Bronchial epithelial cell (primary cell): Measurements from ENCODE around the gene ITPKB. TPM values are rescaled to one million over a fixed set of nuclear protein-coding genes. Genes with fewer than 3 reads are reported as not detected.

Experiments
- DNase-seq: peaks from one replicate; pipeline ENCODE4 v3.0.0-alpha.2; 2010; ENCODE audit warnings: low read depth
- FAIRE-seq: peaks from 2 replicates; lab custom pipeline; 2011; peaks lifted over from hg19 to GRCh38; lab: Jason Lieb, UNC
- H3K27me3 ChIP-seq: 2 replicates; pipeline ENCODE4 v1.5.1; 2011; ENCODE audit warnings: low read length; ENCODE audit not compliant: control insufficient read depth, insufficient read depth
- H3K36me3 ChIP-seq: 2 replicates; pipeline ENCODE4 v1.5.1; 2011; ENCODE audit warnings: low read length; ENCODE audit not compliant: control insufficient read depth, insufficient read depth
- H3K4me3 ChIP-seq: 2 replicates; pipeline ENCODE4 v1.5.1; 2011; ENCODE audit warnings: mild to moderate bottlenecking, low read depth, low read length, control low read depth
- total RNA-seq: library from RNA; depleted of rRNA; stranded (reverse); fragments of >200 nt; gene quantifications from 2 replicates; pipeline ENCODE4 v1.2.1, GENCODE V29; 2014
- TF ChIP-seq, protein P1 (sequence below): IDR thresholded peaks from 2 replicates; pipeline ENCODE4 v1.5.1; 2011; ENCODE audit warnings: mild to moderate bottlenecking, moderate library complexity, low read length, control low read depth, inconsistent platforms; ENCODE audit not compliant: insufficient read depth, severe bottlenecking

Gene ITPKB
- total RNA-seq, 1 donor from 2014 or later, result 1.3 TPM

DNA sequence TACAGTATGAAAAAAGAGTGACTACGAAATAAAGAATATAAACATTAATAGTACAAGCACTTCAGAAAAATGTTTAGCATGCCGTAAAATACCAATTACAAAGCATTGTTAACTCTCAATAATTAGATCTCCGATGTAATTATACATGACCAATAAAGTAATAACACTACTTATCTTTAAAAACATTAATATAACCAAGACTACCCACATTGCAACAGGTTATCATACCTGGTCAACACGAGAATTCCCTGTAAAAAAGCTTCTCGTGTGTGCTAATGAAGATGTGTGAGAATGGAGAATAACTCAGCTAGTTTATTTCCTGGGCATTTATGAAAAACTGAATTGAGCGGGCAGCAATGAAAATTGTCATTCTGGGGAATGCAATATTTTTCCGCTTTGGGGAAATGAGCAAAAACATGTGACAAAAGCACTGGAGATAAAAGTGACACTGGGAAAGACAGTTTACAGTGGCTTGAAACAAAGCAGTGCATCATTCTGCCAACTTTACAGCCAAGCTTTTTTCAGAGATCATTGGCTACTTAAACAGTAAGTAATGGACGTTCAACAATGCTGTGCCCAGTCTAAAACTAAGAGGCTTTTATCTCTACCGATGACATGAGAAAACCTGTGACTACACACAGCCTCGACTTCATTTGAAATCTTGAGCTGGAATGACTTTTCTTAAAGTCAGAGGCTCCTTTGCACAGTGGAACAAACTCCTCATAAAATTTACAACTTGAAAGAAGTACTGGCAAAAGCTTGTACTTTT lies 34.7 kb downstream of the ITPKB start:
- FAIRE-seq (no peak), DNase-seq (no peak)
- no peaks in the 10 kb centered on the region for H3K36me3 ChIP-seq
- TF ChIP-seq, protein P1, sequence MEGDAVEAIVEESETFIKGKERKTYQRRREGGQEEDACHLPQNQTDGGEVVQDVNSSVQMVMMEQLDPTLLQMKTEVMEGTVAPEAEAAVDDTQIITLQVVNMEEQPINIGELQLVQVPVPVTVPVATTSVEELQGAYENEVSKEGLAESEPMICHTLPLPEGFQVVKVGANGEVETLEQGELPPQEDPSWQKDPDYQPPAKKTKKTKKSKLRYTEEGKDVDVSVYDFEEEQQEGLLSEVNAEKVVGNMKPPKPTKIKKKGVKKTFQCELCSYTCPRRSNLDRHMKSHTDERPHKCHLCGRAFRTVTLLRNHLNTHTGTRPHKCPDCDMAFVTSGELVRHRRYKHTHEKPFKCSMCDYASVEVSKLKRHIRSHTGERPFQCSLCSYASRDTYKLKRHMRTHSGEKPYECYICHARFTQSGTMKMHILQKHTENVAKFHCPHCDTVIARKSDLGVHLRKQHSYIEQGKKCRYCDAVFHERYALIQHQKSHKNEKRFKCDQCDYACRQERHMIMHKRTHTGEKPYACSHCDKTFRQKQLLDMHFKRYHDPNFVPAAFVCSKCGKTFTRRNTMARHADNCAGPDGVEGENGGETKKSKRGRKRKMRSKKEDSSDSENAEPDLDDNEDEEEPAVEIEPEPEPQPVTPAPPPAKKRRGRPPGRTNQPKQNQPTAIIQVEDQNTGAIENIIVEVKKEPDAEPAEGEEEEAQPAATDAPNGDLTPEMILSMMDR, result no peak
- H3K4me3 ChIP-seq, result no peak overlapping the region
- no peaks in the 10 kb centered on the region for H3K27me3 ChIP-seq

DNA sequence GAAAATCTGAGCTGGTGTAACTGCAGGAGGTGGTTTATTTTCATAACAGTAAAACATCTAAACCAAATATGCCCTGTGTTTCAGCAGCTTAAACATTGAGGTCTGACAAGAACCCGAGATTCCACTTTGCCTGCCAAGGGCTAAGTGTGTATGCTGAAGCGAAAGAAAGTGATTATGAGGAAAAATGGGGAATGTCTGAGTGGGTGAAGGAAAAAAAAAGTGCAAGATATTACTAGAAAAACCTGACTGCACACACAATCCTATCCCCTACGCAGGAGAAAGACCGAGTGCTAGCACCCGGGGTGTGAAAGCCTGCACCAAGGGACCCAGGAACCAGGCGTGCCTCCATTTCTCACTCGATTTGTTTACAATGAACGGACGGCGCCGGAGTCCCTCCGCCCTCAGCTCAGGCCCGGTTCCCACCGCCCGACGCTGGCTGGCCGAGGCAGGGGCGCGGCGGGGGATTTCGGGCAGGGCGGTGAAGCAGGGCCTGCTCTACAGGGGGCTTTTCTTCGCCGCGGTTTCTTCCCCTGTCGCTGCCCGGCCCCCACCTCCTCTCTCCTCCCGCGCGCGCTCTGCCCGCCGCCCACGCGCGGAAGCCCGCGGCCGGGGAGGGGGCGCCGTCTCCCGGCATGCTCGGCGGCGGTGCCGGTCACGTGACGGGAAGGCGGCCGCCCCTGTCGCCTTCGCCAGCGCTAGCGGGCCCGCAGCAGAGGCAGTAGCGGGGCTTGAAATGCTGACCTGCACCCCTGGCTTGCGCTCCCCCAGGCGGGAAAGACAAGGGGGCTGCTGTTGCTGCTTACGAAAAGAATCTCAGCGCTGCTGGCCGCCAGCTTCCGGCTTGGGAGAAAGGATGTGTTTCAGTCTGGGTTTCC lies 35.9 kb downstream of the ITPKB start:
- DNase-seq (peak; percentile 21), FAIRE-seq (no peak)
- Histone ChIP-seq H3K27me3 (no peaks in the 10 kb centered on the region), H3K36me3 (no peaks in the 10 kb centered on the region), H3K4me3 (peak overlapping the region; percentile 58)
- TF ChIP-seq, protein P1, result no peak

DNA sequence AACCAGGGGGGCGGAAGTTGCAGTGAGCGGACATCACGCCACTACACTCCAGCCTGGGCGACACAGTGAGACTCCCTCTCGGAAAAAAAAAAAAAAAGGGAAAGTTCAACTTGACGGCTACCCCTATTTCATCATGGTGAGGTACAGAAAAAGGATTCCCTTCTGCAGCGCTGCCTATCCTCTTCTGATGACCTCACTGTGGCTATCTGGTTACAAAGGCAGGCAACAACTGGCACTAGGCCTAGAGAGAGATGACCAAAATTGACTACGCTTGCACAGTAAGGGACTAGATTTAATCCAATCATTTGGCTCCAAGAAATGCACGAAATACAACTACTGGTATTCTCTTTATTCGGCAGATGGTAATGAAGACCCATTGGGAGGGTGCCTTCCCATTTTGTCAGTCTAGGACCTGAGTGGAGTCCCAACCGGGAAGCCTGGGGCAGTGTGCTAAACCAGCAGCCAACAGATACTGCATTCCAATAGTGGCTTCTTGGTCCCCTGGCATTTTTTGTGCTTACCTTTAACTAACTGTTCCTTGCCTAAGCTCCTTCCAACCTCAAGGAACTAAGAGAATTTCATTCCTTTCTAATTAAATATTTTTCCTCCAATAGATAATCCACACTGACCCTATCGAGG lies 36.6 kb downstream of the ITPKB start:
- TF ChIP-seq, protein P1, result no peak
- no peak for FAIRE-seq

DNA sequence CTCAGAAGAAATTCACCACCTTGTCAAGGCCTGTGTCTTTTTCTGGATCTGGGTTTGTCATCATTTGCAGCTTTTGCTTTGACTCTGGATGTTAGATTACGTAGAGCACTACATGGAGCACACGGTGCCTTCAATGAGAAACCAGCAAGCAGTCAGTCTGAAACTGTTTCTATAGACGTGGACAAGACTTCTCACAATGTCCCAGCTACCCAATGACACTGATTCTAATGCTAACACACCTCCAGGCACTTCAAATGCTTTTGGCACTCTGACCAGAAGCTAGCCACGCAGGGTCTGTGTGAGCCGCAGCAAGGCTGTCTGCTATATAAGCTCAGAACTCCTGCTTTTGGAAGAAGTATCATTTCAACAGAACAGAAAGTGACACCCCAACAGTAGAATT lies 38.2 kb downstream of the ITPKB start:
- no peaks in the 10 kb centered on the region for H3K27me3 ChIP-seq
- FAIRE-seq (no peak), DNase-seq (no peak)
- no peak overlapping the region for H3K4me3 ChIP-seq
- no peaks in the 10 kb centered on the region for H3K36me3 ChIP-seq
- TF ChIP-seq, protein P1, result no peak

More for the DNA sequence above, 36.6 kb downstream of the ITPKB start:
- H3K36me3 ChIP-seq, result no peaks in the 10 kb centered on the region
- no peaks in the 10 kb centered on the region for H3K27me3 ChIP-seq
- H3K4me3 ChIP-seq, result peak overlapping the region; percentile 58
- peak; percentile 86 for DNase-seq

DNA sequence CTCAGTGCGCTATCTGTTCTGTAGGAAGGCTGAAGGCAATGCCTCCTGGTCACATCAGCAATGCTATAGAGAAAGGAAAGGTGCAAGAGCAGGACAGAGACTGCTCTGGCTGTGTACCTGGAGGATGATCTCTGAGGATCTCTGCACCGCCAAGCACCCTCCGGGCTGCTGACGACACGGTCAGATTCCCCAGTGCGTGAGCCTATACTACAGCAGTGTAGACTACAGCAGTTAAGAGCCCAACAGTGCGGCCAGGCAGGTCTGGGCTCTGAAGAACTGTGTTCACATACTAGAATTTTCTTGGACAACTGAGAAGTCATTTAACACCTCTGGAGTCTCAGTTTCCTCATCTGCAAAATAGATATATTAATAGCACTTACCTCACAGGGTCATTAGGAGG lies 39.9 kb downstream of the ITPKB start:
- TF ChIP-seq, protein P1, result no peak
- H3K27me3 ChIP-seq, result no peaks in the 10 kb centered on the region
- H3K36me3 ChIP-seq, result no peaks in the 10 kb centered on the region
- no peak for DNase-seq
- no peak for FAIRE-seq
- H3K4me3 ChIP-seq, result no peak overlapping the region
